ENCODE results near the gene PLB1. TPM values are rescaled to one million over a fixed set of nuclear protein-coding genes. Genes with fewer than 3 reads are reported as not detected.

The PLB1 gene
- total and polyA plus RNA-seq, 2 experiments from 2014 or later: 0.06 to 0.21 TPM

DNA sequence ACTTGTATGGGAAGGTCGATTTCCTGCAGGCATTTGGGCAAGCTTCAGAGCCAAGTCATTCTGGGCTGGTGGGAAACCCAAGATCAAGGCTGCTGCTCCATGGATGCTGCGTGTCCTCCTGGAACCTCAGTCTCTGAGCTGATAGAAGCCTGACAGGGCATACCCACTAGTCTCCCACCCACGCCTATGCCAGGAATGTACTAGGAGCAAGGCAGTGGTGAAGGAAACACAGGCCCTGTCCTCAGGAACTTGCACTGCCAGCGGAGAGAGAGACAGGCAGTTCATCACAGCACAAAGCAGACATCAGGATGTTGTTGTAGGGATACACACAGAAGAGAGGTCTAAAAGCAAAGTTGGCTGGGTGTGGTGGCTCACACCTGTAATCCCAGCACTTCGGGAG is 84.2 kb downstream of the PLB1 start:
- no peak for ATAC-seq
- TF ChIP-seq ZNF331 (CRISPR knock-in tag; IDR thresholded peaks at IDR 0.05; ENCODE audit: low read depth): no peak
- TF ChIP-seq, protein P1, sequence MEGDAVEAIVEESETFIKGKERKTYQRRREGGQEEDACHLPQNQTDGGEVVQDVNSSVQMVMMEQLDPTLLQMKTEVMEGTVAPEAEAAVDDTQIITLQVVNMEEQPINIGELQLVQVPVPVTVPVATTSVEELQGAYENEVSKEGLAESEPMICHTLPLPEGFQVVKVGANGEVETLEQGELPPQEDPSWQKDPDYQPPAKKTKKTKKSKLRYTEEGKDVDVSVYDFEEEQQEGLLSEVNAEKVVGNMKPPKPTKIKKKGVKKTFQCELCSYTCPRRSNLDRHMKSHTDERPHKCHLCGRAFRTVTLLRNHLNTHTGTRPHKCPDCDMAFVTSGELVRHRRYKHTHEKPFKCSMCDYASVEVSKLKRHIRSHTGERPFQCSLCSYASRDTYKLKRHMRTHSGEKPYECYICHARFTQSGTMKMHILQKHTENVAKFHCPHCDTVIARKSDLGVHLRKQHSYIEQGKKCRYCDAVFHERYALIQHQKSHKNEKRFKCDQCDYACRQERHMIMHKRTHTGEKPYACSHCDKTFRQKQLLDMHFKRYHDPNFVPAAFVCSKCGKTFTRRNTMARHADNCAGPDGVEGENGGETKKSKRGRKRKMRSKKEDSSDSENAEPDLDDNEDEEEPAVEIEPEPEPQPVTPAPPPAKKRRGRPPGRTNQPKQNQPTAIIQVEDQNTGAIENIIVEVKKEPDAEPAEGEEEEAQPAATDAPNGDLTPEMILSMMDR (conservative IDR thresholded peaks at IDR 0.05; ENCODE audit: low read depth in 2 of 2): no peak
- no peak for TF ChIP-seq JUNB (IDR thresholded peaks at IDR 0.05; ENCODE audit: unreplicated experiment)
- TF ChIP-seq, protein P2, sequence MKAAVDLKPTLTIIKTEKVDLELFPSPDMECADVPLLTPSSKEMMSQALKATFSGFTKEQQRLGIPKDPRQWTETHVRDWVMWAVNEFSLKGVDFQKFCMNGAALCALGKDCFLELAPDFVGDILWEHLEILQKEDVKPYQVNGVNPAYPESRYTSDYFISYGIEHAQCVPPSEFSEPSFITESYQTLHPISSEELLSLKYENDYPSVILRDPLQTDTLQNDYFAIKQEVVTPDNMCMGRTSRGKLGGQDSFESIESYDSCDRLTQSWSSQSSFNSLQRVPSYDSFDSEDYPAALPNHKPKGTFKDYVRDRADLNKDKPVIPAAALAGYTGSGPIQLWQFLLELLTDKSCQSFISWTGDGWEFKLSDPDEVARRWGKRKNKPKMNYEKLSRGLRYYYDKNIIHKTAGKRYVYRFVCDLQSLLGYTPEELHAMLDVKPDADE (IDR thresholded peaks at IDR 0.05): no peak
- no peak for TF ChIP-seq ZNF114 (CRISPR knock-in tag; IDR thresholded peaks at IDR 0.05)
- no peak for TF ChIP-seq NANOG (IDR thresholded peaks at IDR 0.05; ENCODE audit: borderline replicate concordance)
- no peak for TF ChIP-seq CREB1 (CRISPR knock-in tag; IDR thresholded peaks at IDR 0.05; ENCODE audit: low read depth)
- no peak for TF ChIP-seq EZH2phosphoT487 (IDR thresholded peaks at IDR 0.05; ENCODE audit: unreplicated experiment)
- no peak for TF ChIP-seq EZH2 (IDR thresholded peaks at IDR 0.05; ENCODE audit: low read depth, unreplicated experiment)
- H3K4me1 ChIP-seq (ENCODE audit: insufficient read depth): no peaks in the 10 kb centered on the region
- no peaks in the 10 kb centered on the region for H3K36me3 ChIP-seq (ENCODE audit: insufficient read depth)
- no peaks in the 10 kb centered on the region for H3K36me3 Mint-ChIP-seq (ENCODE audit: low read depth)
- no peak for DNase-seq (ENCODE audit: low spot score)
- H3K4me1 Mint-ChIP-seq: peaks cover 11% of the 10 kb centered on the region
- no peaks in the 10 kb centered on the region for H3K27me3 ChIP-seq (ENCODE audit: insufficient read depth)
- no peaks in the 10 kb centered on the region for H3K79me2 ChIP-seq (replicated peaks; ENCODE audit: insufficient read depth)
- H3F3A ChIP-seq (replicated peaks; ENCODE audit: low read depth): no peaks in the 10 kb centered on the region
- no peak overlapping the region for H3K4me2 ChIP-seq
- no peaks in the 10 kb centered on the region; the same call in 1 of the 2 replicates for H4K20me1 ChIP-seq (replicated peaks; ENCODE audit: insufficient read depth)
- H3K27me3 Mint-ChIP-seq (ENCODE audit: insufficient read depth, low read depth, poor library complexity): no peaks in the 10 kb centered on the region
- no peak overlapping the region for H3K27ac Mint-ChIP-seq
- H3K9me2 ChIP-seq (ENCODE audit: insufficient read depth): no peaks in the 10 kb centered on the region
- no peak overlapping the region for H2AFZ ChIP-seq
- H3K27ac ChIP-seq (ENCODE audit: low read depth): no peak overlapping the region
- H3K4me3 Mint-ChIP-seq: no peak overlapping the region
- H3K4me3 ChIP-seq: no peak overlapping the region
- H3K9me3 Mint-ChIP-seq: no peaks in the 10 kb centered on the region

DNA sequence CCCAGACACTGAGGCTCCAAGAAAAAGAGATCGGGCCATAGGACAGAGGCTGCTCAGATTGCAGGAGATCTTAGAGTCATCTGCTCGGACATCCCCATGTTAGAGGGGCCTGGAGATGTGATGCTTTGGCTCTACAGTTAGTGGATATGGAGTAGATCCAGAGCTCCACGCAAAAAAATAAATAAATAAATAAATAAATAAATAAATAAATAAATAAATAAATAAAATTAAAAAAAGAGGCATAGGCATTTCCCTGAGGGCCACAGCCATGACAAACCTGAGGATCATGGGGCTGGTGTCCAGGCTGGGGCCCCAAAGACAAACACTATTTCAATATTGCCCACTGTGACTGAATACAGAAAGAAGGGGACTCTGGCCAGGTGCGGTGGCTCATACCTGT is 85.5 kb downstream of the PLB1 start:
- no peaks in the 10 kb centered on the region for H3K9me3 Mint-ChIP-seq
- Histone ChIP-seq H3K9me2 (ENCODE audit: insufficient read depth) (no peaks in the 10 kb centered on the region), H3K79me2 (replicated peaks; ENCODE audit: insufficient read depth) (no peaks in the 10 kb centered on the region), H3K36me3 (ENCODE audit: insufficient read depth) (no peaks in the 10 kb centered on the region), H3K27me3 (ENCODE audit: insufficient read depth) (no peaks in the 10 kb centered on the region), H3K4me3 (no peak overlapping the region), H3F3A (replicated peaks; ENCODE audit: low read depth) (no peaks in the 10 kb centered on the region), H4K20me1 (replicated peaks; ENCODE audit: insufficient read depth) (no peaks in the 10 kb centered on the region; the same call in 1 of the 2 replicates), H3K4me2 (no peak overlapping the region), H2AFZ (no peak overlapping the region), H3K4me1 (ENCODE audit: insufficient read depth) (no peaks in the 10 kb centered on the region), H3K27ac (ENCODE audit: low read depth) (no peak overlapping the region)
- H3K27ac Mint-ChIP-seq: no peak overlapping the region
- H3K4me1 Mint-ChIP-seq: peaks cover 11% of the 10 kb centered on the region
- no peak overlapping the region for H3K4me3 Mint-ChIP-seq
- H3K27me3 Mint-ChIP-seq (ENCODE audit: insufficient read depth, low read depth, poor library complexity): no peaks in the 10 kb centered on the region
- no peaks in the 10 kb centered on the region for H3K36me3 Mint-ChIP-seq (ENCODE audit: low read depth)
- DNase-seq (ENCODE audit: low spot score) (no peak), ATAC-seq (no peak)
- TF ChIP-seq POLR2AphosphoS5 (IDR thresholded peaks at IDR 0.05; ENCODE audit: low read depth): no peak
- no peak for TF ChIP-seq CREB1 (CRISPR knock-in tag; IDR thresholded peaks at IDR 0.05; ENCODE audit: low read depth)
- TF ChIP-seq, protein P3, sequence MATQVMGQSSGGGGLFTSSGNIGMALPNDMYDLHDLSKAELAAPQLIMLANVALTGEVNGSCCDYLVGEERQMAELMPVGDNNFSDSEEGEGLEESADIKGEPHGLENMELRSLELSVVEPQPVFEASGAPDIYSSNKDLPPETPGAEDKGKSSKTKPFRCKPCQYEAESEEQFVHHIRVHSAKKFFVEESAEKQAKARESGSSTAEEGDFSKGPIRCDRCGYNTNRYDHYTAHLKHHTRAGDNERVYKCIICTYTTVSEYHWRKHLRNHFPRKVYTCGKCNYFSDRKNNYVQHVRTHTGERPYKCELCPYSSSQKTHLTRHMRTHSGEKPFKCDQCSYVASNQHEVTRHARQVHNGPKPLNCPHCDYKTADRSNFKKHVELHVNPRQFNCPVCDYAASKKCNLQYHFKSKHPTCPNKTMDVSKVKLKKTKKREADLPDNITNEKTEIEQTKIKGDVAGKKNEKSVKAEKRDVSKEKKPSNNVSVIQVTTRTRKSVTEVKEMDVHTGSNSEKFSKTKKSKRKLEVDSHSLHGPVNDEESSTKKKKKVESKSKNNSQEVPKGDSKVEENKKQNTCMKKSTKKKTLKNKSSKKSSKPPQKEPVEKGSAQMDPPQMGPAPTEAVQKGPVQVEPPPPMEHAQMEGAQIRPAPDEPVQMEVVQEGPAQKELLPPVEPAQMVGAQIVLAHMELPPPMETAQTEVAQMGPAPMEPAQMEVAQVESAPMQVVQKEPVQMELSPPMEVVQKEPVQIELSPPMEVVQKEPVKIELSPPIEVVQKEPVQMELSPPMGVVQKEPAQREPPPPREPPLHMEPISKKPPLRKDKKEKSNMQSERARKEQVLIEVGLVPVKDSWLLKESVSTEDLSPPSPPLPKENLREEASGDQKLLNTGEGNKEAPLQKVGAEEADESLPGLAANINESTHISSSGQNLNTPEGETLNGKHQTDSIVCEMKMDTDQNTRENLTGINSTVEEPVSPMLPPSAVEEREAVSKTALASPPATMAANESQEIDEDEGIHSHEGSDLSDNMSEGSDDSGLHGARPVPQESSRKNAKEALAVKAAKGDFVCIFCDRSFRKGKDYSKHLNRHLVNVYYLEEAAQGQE (IDR thresholded peaks at IDR 0.05; ENCODE audit: unreplicated experiment): no peak
- TF ChIP-seq EZH2phosphoT487 (IDR thresholded peaks at IDR 0.05; ENCODE audit: unreplicated experiment): no peak
- no peak for TF ChIP-seq ZNF331 (CRISPR knock-in tag; IDR thresholded peaks at IDR 0.05; ENCODE audit: low read depth)
- TF ChIP-seq NANOG (IDR thresholded peaks at IDR 0.05; ENCODE audit: borderline replicate concordance): no peak
- TF ChIP-seq ZNF114 (CRISPR knock-in tag; IDR thresholded peaks at IDR 0.05): no peak
- TF ChIP-seq, protein P1 (conservative IDR thresholded peaks at IDR 0.05; ENCODE audit: low read depth in 2 of 2): no peak
- TF ChIP-seq EZH2 (IDR thresholded peaks at IDR 0.05; ENCODE audit: low read depth, unreplicated experiment): no peak
- TF ChIP-seq JUNB (IDR thresholded peaks at IDR 0.05; ENCODE audit: unreplicated experiment): no peak
- no peak for TF ChIP-seq STAT1 (IDR thresholded peaks at IDR 0.05; ENCODE audit: unreplicated experiment)
